C4-2B (cell line): ENCODE data around the gene CASR.

Experiments
- ZFX ChIP-seq: fragments of 450-650 bp; IDR thresholded peaks from 2 replicates; pipeline ENCODE4 v1.6.1; 2017
- TF ChIP-seq, protein P1 (sequence below): fragments of 450-650 bp; conservative IDR thresholded peaks from 2 replicates; pipeline ENCODE4 v1.5.1; 2017; ENCODE audit warnings: mild to moderate bottlenecking

DNA sequence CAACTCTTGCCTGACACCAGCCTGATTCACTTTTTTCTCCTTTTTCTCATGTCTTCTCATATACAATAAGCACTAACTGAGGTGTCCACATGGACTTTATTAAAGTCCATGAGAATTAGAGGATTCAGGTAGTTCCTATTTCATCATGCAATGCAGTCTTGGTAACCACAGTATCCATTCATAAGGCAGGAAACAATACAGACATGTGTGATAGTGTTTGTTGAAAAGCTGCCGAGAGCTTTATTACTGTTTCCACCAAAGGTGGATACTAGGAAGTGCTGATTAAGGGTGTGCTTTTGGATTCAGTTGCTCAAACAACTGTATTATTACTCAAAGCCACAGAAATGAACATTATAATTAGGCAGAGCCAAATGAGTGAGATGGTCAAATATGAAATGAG lies 5.3 kb downstream of the CASR start:
- TF ChIP-seq, protein P1, sequence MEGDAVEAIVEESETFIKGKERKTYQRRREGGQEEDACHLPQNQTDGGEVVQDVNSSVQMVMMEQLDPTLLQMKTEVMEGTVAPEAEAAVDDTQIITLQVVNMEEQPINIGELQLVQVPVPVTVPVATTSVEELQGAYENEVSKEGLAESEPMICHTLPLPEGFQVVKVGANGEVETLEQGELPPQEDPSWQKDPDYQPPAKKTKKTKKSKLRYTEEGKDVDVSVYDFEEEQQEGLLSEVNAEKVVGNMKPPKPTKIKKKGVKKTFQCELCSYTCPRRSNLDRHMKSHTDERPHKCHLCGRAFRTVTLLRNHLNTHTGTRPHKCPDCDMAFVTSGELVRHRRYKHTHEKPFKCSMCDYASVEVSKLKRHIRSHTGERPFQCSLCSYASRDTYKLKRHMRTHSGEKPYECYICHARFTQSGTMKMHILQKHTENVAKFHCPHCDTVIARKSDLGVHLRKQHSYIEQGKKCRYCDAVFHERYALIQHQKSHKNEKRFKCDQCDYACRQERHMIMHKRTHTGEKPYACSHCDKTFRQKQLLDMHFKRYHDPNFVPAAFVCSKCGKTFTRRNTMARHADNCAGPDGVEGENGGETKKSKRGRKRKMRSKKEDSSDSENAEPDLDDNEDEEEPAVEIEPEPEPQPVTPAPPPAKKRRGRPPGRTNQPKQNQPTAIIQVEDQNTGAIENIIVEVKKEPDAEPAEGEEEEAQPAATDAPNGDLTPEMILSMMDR, result no peak
- no peak for TF ChIP-seq ZFX
